RPMI7951 (cell line): ENCODE results near the gene IL4I1. TPM values are rescaled to one million over a fixed set of nuclear protein-coding genes. Genes with fewer than 3 reads are reported as not detected.
A peak's percentile ranks its signal among the peaks of the same experiment; 100 is the strongest.

Source experiments
- DNase-seq: peaks from one replicate; pipeline ENCODE4 v3.0.0-alpha.2; 2012; ENCODE audit warnings: low read depth
- total RNA-seq: library from RNA; depleted of rRNA; stranded (reverse); fragments of >200 nt; shearing (Covaris generic); gene quantifications from 2 replicates; pipeline ENCODE4 v1.2.3, GENCODE V29; 2014

Gene IL4I1
- total RNA-seq, 1 experiment from 2014 or later = 1.3 TPM

DNA sequence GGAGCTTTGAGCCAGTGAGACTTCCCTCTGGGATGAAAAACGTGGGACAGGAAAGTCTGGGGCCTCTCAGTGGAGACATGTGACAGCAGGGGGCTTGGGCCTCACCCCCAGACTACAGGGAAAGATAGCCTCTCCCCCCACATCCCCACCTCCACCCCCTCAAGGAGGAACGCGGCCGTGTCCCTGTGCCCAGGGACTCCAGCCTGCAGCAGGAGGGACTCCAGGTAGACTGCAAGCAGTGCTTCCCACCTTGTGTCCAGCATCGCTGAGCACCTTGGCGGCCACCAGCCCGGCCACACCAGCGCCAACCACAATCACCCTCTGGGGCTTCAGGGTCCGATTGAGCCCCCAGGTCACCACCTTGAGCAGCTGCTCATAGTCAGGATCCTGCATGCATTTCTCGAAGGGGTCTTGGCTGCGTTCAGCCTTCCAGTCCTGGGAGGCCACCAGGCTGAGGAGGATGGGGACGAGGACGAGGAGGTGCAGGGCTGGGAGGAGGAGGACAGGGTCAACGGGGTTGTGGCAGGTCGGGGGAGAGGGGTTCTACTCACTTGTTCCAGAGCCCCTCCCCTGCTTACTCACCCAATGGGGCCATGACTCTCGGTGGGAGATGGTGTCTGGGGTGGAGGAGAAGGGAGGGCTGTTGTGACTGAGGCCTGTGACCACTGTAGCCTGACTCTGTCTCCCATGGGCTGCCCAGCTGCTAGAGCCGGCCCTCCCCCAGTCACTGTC lies 955 bp downstream of the IL4I1 start:
- no peak for DNase-seq

DNA sequence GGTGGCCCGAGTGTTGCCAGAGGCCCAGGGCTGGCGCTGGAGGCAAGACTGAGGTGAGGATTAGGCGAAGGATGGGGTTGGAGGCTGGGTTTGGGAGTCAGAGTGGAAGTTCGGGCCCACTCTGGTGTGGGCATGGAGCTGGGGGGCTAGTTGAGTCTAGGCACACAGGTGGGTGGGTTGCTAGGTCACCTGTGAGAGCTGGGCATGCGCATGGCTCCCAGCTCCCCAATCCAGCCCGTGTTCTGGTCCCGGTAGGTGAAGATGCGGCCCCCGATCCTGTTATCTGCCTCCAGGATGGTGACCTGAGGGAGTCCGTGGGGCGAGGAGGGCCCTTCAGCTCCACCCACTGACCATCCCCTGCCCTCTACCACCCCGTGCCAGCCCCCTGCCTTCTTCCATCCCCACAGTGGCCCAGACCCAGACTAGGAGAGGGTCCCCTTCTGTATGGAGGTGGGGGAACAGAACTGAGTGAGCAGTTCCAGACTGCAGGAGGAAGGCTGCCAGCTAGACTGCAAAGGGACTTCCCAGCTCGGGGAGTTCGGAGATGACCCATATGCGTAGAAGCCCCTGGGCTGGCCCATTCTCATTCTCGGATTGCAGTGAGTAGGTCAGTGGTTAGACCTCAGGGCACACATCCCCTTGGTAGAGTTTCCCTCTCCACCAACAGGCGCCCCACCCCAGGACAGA lies 1.7 kb downstream of the IL4I1 start:
- no peak for DNase-seq

DNA sequence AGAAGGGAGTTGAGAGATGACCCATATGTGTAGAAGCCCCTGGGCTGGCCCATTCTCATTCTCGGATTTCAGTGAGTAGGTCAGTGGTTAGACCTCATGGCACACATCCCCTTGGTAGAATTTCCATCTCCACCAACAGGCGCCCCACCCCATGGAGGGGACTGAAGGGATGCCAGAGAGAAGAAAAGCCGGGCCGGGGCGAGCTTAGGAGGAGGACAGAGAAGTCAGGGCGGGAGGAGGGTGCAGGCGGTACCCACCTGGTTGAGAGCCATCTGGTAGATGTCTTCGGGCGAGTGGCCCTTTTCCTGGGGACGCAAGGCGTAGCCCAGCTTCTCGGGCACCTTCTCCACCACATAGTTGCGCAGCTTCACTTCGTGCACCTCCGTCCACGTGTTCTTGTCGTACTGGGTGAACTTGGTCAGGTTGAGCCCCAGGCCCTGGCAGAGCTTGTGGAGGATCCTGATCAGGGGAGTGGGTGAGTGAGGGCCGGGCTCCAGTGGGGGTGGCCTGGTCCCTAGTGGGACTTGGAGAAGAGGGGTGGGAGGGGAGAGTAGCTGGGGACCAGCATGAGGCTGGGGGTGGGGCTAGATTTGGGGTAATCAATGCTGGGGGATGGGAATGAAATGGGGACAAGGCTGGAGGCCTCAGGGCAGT lies 2.5 kb downstream of the IL4I1 start:
- DNase-seq = no peak

DNA sequence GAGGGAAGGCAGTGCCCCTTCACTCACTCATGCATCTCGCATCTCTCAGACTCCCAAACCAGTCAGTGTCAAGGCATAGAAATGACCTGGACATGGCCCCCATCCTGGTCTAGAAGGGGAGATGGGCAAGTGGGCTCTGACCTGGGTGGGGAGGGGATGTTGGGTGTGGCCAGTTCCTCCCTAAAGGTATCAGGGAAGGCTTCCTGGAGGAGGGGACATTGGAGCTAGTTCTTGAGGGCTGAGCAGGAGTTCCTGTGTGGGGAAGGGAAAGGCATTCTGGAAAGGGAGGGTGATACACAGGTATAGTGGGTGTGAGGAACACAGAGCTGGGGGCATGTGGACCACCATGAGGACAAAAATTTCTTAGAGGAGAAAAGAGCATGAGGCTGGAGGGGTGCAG lies 4.0 kb downstream of the IL4I1 start:
- no peak for DNase-seq

DNA sequence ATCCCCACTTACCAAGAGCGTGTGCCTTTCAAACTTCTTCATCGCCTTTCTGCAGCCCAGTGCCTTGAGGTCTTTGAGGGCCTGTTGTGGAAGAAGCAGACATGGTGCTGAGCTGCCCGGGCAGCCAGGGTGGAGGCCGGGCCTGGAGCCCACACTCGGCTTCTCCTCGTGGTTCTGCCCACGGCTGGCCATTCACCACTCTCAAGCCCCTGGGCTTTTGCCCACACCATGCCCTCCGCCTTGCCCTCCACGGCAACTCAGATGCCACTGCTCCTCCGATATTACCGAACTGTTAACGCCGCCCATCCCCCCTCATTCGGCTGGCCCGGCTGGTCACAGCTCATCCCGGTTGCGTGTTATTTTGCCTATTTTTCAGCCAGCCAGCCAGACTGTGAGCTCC lies 5.3 kb downstream of the IL4I1 start:
- DNase-seq = no peak

DNA sequence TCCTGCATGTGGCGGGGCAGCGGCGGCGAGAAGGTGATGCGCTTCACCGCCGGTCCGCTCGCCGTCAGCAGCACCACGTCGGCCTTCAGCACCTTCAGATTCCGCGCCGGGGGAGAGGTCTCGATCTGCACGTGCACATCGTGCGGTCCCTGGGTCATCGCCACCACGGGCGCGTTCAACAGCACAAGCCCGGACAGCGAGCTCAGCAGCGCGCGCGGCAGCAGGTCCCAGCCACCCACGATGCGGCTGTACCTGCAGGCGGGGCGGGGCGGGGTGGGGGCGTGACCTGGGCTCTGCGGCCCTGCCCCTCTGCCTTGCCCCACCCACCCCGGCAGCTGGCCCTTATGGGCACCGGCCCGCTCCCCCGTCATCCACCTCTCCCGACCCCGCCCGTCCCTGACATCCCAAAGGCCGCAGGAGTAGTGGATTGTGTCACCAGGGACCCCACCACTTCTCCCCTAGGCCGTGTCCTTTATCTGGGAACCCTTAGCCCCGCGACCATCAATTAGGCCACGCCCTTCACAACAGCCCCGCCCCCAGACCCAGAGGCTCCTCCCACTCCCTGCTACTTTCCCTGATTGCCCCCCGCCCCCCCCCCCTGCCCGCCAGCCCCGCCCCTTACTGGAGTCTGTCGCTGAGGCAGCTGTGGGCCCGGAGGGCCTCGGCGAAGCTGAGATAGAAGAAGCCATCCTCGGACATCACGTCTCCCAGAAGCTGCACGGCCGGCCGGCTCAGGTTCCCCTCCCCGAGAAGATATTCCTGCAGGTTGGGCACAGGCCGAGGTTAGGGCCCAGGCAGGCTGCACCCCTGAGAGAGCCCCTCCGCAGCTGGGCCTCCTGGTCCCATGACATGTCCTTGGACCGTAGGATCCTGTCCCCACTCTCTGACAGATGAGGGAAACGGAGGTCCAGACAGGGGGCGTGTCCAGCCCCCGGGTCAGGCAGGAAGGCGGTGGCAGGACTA lies 6.1 kb downstream of the IL4I1 start:
- DNase-seq = peak; percentile 32

DNA sequence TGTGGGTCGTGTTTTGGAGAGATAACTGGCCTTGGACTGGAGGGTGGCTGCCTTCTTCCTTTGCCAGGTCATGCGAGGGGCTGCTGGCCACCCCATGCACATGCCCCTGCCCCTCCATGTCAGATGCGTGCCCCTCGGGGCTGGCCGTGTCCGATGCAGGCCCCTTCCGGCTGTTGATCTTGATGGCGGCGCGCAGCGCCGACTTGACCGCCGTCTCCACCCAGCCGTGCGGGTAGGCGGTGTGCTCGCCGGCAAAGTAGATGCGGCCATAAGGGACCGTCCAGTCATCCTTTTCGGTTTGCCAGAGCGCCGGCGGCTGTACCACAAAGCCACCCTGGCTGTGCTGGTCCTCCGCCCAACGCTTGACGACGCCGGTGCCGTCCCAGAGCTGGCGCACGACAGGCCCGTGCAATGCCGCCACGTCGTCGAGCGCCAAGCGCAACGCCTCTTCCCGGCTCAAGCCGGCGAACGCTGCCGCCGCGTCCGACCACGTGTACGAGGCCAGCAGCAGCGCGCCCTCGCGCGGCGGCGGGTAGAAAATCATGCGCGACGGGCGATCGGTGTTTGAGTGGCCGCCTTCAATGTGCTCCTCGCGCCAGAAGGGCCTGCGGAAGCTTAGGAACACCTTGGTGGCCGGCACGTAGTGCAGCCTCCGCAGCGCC lies 6.9 kb downstream of the IL4I1 start:
- peak; percentile 50 for DNase-seq

DNA sequence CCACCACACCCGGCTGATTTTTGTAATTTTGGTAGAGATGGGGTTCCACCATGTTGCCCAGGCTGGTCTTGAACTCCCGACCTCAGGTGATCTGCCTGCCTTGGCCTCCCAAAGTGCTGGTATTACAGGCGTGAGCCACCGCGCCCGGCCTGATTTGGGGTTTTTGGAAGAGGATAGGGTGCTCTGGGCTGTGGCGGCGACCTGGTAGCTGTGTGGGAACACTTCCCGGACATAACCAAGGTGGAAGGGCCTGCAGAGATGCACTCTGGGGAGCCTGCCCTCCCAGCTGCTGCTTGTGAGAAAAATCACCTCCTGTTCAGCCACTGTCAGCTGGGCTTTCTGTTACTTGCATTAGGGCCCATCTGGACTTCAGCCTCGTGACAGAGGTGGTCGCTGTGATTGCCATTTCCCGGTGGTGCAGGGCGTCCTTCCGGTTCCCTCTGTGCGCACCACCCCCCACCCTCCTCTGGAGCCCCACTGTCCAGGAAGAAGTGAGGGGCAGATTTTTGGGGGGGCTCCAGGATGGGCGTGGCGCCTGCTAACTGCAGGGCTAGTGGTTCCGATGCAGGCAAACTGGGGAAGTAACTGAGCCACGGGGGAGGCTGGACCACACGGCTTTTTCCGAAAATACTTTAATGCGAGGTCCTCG lies 7.5 kb downstream of the IL4I1 start:
- DNase-seq = no peak

DNA sequence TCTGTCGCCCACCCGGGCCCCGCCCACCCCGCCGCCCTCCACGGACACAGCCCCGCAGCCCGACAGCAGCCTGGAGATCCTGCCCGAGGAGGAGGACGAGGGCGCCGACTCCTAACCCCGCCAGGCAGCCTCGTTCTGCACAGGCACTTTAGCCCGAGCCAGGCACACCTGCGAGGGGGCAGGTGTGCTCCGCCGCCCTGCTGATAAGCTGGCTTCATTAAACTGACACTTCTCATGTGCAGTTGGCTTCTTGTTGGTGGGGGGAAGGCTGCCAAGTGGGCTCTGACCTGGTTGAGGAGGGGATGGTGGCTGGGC lies 8.2 kb downstream of the IL4I1 start:
- DNase-seq = no peak

DNA sequence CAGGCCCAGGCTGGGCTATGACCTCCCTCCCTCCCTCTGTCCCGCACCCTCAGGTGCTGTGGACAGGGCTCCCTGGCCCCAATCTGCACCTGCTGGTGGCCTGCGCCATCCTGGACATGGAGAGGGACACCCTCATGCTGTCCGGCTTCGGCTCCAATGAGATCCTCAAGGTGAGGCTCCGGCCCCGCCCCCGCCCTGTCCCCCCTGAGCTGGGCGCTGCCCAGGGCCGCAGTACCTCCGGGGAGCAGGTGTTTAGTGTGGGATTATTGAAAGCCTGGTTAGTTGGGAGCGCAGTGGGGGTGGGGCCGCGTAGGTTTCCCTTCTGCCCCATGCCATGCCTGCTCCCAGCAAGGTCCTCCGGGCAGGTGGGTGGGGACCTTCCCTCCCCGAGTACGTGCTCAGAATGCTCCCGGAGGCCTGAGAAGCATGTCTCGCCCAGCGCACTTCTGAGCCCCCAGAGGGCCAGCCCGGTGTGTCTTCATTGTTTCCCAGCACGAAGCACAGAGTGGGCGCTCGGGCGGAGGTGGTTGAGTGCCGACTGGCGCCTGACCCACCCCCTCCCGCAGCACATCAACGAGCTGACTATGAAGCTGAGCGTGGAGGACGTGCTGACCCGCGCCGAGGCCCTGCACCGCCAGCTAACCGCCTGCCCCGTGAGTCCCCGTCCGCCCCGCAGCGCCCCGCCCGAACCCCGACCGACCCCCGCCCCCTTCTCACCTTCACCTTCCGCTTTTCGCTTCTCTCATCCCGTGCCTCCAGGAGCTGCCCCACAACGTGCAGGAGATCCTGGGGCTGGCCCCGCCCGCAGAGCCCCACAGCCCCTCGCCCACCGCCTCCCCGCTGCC lies 8.8 kb downstream of the IL4I1 start:
- no peak for DNase-seq

DNA sequence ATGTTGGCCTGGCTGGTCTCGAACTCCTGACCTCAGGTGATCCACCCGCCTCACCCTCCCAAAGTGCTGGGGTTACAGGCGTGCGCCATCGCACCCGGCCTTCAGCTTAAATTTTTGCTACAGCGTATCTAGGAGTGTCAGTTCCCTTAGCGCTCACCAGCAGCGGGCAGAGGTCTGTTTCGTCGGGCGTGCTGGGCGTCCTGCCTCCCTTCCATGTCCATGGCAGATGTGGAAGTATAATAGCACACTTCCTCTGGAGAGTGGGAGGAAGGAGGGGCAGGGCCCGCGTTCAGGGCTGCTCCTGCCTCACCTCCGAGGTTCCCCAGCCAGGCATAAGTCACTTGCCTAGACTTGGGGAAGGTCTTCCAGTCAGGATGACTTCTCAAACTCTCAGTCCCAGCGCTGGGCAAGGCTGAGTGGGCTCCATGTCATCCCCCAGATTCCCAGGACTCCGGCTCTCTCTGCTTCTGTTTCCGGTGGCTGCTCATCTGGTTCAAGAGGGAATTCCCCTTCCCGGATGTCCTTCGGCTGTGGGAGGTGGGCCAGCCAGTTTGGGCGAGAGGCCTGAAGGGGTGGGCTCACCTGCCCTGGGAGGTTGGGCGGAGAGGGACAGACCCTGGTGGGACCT lies 9.5 kb downstream of the IL4I1 start:
- DNase-seq = no peak

DNA sequence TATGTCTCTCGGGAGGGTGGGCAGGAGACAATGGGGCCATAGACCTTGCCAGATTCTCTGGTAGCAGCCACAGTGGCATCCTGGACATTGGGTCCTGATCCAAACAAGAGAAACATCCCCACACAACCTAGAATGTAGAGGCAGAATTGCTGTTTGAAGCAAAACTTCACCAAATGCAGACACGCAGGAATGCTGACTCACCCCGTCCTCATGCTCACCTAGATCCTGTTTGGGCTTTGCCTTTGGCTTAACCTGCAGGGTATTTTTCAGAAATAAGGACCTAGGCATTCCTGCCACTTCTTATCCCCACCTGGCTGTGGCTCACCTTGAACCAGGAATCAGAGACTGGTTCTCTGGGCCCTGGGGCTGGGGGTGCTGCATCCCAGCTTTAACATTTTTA lies 11.9 kb downstream of the IL4I1 start:
- no peak for DNase-seq

DNA sequence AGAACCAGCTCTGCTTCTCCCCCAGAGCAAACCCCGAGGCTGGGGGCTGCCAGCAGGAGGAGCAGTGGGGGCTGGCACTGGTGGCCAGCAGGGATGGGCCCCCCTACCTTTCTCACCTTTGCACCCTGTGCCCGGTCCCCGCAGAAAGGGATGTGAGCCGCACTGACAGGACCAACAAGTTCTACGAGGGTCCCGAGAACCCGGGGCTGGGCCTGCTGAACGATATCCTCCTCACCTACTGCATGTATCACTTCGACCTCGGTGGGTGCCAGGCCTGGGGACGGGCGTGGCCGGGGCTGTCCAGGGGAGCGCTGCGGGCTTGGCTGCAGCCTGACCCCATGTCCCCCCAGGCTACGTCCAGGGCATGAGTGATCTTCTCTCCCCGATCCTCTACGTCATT lies 12.6 kb downstream of the IL4I1 start:
- DNase-seq = no peak

DNA sequence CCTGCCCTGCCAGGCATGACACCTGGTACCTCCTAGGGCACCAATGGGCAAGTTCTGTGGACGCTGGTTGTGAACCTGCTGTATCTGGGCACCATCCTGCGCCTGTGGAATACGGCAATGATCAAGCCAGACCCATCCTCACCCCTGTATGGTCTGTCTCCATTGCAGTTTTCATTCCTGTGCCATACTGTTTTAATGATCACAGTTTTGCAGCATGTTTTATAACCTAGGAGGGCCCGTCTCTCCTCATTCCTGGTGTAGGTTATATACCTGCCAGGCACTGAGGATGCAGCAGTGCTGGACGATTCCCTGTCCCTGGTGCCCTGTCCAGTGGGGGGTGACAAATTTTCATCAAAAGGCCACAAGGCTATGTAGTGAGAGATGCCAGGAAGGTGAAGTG lies 13.6 kb downstream of the IL4I1 start:
- no peak for DNase-seq

DNA sequence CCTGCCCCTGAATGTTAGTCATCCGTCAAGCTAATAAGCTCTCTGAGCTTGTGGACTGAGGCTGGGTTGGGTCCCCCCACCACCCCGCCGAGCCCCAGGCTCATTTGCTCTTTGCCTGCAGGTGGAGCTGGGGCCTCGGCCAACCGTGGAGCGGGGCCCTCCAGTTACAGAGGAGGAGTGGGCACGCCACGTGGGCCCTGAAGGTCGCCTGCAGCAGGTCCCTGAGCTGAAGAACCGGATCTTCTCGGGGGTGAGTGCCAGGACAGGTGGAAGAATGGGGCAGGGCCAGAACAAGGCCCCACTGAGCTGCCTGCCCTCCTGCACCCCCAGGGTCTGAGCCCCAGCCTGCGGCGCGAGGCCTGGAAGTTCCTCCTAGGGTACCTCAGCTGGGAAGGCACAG lies 14.0 kb downstream of the IL4I1 start:
- DNase-seq = no peak

DNA sequence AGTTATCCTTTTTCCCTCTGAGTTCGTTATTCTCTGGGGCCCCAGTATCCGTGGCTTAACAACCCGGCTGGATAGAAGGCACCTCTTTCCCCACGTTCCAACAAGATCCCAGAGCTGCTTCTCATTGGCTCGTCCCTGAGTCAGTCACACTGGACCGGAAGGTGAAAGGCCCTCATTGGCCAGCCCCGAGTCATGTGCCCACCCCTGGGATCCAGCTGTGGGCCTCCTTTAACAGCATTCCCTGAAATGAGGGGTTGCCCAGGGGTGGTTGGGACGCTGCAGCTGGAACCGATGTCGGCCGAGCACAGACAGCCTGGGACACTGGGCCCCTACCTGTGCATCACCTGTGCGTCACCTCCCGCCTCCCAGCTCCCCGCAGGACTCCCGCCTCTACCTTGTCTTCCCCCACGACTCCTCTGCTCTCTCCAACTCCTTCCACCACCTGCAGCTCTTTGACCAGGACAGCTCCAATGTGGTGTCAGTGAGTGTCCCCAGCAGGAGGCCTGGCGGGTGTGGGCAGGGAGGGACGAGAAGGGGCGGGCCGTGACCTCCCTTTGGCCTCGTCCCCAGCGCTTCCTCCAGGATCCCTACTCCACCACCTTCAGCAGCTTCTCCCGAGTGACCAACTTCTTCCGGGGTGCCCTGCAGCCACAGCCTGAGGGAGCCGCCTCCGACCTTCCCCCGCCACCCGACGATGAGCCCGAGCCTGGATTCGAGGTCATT lies 14.9 kb downstream of the IL4I1 start:
- DNase-seq = no peak

DNA sequence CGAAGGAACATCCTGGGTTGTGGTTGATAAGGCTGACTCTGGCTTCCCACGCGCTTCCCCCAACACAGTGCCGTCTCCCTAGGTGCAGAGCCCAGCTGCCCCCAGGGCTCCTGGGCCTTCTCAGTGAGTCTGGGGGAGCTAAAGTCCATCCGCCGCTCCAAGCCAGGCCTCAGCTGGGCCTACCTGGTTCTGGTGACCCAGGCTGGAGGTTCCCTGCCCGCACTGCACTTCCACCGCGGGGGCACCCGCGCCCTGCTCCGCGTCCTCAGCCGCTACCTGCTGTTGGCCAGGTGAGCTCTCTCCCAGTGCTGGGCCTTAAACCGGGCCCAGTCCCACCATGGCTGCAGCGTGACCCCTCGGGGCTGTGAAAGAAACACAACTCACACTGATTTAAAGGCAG lies 15.5 kb downstream of the IL4I1 start:
- no peak for DNase-seq

DNA sequence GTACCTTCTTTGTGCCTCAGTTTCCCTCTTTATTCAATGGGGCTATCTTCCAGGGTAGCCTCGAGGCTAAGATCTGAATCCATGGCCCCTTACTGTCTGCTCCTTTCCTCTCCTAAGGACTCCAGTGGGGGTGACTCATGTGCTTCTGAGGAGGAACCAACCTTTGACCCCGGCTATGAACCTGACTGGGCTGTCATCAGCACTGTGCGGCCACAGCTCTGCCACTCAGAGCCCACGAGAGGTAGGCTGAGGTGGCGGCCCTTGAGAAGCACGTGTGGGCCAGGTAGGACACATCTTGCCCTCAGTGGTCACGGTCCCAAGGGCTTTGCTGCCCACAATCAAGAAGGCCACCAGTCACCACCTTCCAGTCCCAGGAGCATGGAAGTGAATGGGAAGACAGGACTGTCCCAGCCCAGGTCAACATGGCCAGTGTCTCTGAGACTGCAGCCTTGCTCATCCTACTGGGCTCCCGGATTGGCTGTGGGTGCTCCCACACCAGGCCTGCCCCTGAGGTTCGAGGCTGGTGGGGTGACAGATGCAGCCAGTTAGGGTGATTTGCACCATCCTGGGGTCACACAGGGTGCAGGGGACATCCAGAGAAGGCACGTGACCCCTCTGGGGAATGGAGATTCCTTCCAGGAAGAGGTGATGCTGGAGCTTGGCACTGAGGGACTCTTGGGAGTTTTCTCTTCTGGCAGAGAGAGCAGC lies 16.4 kb downstream of the IL4I1 start:
- no peak for DNase-seq
